ENCODE results near the gene MAGIX. TPM values are rescaled to one million over a fixed set of nuclear protein-coding genes. Genes with fewer than 3 reads are reported as not detected.
"Not testable (repeated sequence)": the region's sequence is repeated elsewhere in the genome, so short reads cannot be mapped to it uniquely, and the experiment has no call there.

The MAGIX gene
- total and polyA plus RNA-seq, 9 donors: 1.6 to 2.6 (median 1.7) TPM

DNA sequence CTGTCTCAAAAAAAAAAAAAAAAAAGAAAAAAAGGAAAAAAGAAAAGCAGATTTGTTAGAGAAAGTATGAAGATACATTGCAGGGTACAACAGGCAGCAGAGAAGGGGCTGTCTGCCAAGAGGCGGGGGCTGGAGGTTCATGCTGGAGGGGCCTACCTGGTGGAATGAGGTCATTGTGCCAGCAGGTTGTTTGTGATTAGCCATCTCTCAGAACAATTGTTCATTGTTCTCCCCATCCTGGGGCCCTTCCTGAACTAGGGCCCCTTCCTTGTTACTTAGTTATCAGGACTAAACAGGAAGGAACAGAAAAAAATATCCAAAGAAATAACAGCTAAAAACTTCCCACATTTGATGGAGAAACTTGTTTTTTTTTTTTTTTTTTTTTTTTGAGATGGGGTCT, 25.1 kb upstream of the MAGIX start:
- Histone ChIP-seq H3K4me1 (ENCODE audit: control insufficient read depth, insufficient read depth, low read length) (no peaks in the 10 kb centered on the region), H3K27me3 (ENCODE audit: control insufficient read depth, insufficient read depth, low read length) (no peaks in the 10 kb centered on the region), H3K27ac (ENCODE audit: low read length) (no peak overlapping the region), H3K9me3 (replicated peaks; ENCODE audit: control insufficient read depth, low read depth, low read length) (peaks cover 24% of the 10 kb centered on the region), H3K4me3 (ENCODE audit: low read length) (no peak overlapping the region), H3K36me3 (ENCODE audit: control insufficient read depth, insufficient read depth, low read length) (no peaks in the 10 kb centered on the region)
- DNase-seq: no peak
- WGBS (ENCODE audit: insufficient coverage): 80% methylated on average over 1 of the region's 1 CpG

DNA sequence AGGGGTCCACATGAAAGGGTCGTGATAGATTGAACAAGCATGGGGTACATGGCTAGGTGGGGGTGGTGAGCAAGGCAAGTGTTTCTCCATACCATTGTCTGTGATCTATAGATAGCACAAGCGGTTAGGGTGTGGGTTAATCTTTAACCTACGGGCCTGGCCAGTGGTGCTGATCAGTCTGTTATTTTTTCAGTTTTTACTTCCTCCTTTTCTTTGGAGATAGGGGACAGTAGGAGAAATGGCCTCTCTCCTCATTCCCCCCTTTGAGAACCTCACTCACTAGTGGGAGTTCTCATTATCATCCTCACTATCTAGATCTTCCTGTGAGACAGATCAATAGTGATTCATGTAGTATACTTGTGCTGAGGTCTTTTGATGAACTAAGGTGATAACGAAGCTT, 22.8 kb upstream of the MAGIX start:
- DNase-seq: no peak
- WGBS (ENCODE audit: insufficient coverage): 70% methylated on average over 1 of the region's 4 CpGs

DNA sequence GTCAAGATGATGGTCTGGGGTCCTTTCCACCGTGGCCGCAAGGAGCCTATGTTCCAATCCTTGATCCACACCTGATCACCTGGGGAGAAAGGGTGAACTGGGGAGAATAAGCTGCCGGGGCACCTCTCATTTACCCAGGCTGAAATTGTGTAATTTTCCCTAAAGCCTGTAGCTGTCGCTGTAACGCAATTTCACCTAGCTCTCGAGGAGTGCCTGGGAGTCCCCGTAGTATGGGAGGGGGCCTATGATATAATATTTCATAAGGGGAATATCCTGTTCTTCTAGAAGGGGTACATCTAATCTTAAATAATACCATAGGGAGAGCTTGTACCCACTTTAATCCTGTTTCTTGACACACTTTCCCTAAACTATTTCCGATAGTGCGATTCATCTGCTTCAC, 20.3 kb upstream of the MAGIX start:
- not testable (repeated sequence) for H3K27me3 ChIP-seq (ENCODE audit: control insufficient read depth, insufficient read depth, low read length); H3K36me3 ChIP-seq (ENCODE audit: control insufficient read depth, insufficient read depth, low read length); H3K27ac ChIP-seq (ENCODE audit: low read length); H3K4me3 ChIP-seq (ENCODE audit: low read length); H3K4me1 ChIP-seq (ENCODE audit: control insufficient read depth, insufficient read depth, low read length); DNase-seq
- no CpG with 5 or more reads among the region's 9 CpGs for WGBS (ENCODE audit: insufficient coverage)
- peaks cover 24% of the 10 kb centered on the region for H3K9me3 ChIP-seq (replicated peaks; ENCODE audit: control insufficient read depth, low read depth, low read length)

More for the DNA sequence above, 22.8 kb upstream of the MAGIX start:
- Histone ChIP-seq H3K4me1 (ENCODE audit: control insufficient read depth, insufficient read depth, low read length) (no peaks in the 10 kb centered on the region), H3K36me3 (ENCODE audit: control insufficient read depth, insufficient read depth, low read length) (no peaks in the 10 kb centered on the region), H3K27ac (ENCODE audit: low read length) (no peak overlapping the region), H3K4me3 (ENCODE audit: low read length) (no peak overlapping the region), H3K27me3 (ENCODE audit: control insufficient read depth, insufficient read depth, low read length) (no peaks in the 10 kb centered on the region), H3K9me3 (replicated peaks; ENCODE audit: control insufficient read depth, low read depth, low read length) (peaks cover 24% of the 10 kb centered on the region)

DNA sequence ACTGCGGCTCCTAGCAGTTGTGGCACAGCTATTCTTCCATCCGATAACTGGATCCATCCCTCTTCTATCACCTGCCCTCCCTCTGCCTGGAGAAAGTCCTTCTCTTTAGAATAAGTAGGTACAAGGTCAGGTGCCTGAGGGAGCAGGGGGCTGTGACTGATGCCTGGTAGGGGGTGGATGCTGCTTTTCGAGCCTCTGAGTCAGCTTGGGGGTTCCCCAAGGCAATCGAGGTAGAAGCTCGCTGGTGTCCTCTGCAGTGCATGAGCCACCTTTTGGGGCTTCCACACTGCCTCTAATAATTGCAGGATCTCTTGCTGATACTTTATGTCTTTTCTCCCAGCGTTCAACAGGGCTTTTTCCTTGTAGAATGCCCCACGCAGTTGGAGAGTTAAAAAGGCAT, 19.4 kb upstream of the MAGIX start:
- WGBS (ENCODE audit: insufficient coverage): 80% methylated on average over 2 of the region's 7 CpGs
- not testable (repeated sequence) for DNase-seq; H3K36me3 ChIP-seq (ENCODE audit: control insufficient read depth, insufficient read depth, low read length); H3K4me3 ChIP-seq (ENCODE audit: low read length); H3K27me3 ChIP-seq (ENCODE audit: control insufficient read depth, insufficient read depth, low read length); H3K4me1 ChIP-seq (ENCODE audit: control insufficient read depth, insufficient read depth, low read length); H3K27ac ChIP-seq (ENCODE audit: low read length)
- H3K9me3 ChIP-seq (replicated peaks; ENCODE audit: control insufficient read depth, low read depth, low read length): peaks cover 24% of the 10 kb centered on the region

DNA sequence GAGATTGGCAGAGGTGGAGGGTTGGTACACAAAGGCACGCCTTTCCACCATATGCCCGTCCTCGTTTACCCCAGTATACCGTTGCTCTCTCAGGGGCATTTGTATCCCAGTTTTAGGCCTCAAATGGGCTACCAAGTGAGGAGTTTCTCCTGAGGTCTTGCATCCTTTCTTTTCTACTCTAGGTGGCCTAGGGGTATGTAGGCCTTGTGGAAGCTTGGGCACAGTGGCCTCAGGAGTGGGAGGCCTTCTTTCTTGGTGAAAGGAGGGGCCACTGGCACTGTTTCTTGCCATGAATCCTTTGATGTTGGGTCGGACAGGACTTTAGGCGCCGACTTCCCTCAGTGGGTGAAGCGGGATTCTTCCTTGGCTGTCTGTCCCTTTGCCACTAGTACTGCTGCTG, 15.3 kb upstream of the MAGIX start:
- Histone ChIP-seq H3K27me3 (ENCODE audit: control insufficient read depth, insufficient read depth, low read length) (no peaks in the 10 kb centered on the region), H3K4me3 (ENCODE audit: low read length) (no peak overlapping the region), H3K9me3 (replicated peaks; ENCODE audit: control insufficient read depth, low read depth, low read length) (no peaks in the 10 kb centered on the region), H3K4me1 (ENCODE audit: control insufficient read depth, insufficient read depth, low read length) (no peaks in the 10 kb centered on the region), H3K27ac (ENCODE audit: low read length) (no peak overlapping the region), H3K36me3 (ENCODE audit: control insufficient read depth, insufficient read depth, low read length) (no peaks in the 10 kb centered on the region)
- WGBS (ENCODE audit: insufficient coverage): 73% methylated on average over 3 of the region's 8 CpGs
- DNase-seq: no peak

DNA sequence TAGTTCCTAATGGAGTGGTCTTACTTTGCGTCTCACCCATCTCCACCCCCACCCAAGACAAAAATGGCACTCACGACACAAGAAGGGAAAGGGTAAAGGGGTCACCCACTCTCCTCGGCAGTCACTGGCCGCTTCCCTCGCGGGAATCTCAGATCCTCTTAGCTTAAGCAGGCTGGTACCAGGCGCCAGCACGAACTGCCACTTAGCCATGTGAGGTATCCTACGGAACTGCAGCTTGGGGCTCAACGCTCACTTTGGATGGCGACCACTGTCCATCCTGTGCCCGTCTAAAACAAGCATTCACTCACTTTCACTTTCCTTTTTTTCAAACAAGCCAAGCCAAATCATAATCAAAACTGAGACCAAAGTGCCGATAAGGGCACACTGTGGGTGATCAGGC, 14.6 kb upstream of the MAGIX start:
- DNase-seq: no peak
- Histone ChIP-seq H3K4me1 (ENCODE audit: control insufficient read depth, insufficient read depth, low read length) (no peaks in the 10 kb centered on the region), H3K27me3 (ENCODE audit: control insufficient read depth, insufficient read depth, low read length) (no peaks in the 10 kb centered on the region), H3K27ac (ENCODE audit: low read length) (no peak overlapping the region), H3K4me3 (ENCODE audit: low read length) (no peak overlapping the region), H3K9me3 (replicated peaks; ENCODE audit: control insufficient read depth, low read depth, low read length) (no peaks in the 10 kb centered on the region), H3K36me3 (ENCODE audit: control insufficient read depth, insufficient read depth, low read length) (no peaks in the 10 kb centered on the region)
- 83% methylated on average over 11 of the region's 13 CpGs for WGBS (ENCODE audit: insufficient coverage)

DNA sequence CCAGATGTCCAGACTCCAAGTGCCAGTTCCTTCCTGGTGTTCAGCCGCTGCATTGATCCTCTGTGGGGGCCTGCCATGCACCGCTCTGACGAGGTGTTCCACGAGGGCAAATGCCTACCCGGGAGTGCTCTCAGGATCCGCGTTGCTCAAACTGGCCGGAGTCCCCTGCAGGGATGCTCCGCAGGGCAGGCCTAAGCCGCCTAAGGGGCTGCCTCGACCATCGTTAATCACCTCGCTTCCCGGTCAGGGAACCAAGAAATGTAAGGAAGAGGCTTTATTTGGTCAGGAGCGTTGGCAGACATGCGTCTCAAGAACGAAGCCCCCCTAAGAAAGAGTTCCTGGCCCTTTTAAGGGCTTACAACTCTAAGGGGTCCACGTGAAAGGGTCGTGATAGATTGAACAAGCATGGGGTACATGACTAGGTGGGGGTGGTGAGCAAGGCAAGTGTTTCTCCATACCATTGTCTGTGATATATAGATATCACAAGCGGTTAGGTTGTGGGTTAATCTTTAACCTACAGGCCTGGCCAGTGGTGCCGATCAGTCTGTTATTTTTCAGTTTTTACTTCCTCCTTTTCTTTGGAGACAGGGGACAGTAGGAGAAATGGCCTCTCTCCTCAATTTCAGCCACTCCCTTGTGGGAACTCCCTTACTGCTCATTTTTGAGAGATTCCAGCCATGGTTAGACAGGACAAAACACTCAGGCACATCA, 14.0 kb upstream of the MAGIX start:
- H3K27me3 ChIP-seq (ENCODE audit: control insufficient read depth, insufficient read depth, low read length); H3K36me3 ChIP-seq (ENCODE audit: control insufficient read depth, insufficient read depth, low read length); H3K4me3 ChIP-seq (ENCODE audit: low read length); H3K4me1 ChIP-seq (ENCODE audit: control insufficient read depth, insufficient read depth, low read length); H3K27ac ChIP-seq (ENCODE audit: low read length); H3K9me3 ChIP-seq (replicated peaks; ENCODE audit: control insufficient read depth, low read depth, low read length); DNase-seq: not testable (repeated sequence)
- 78% methylated on average over 14 of the region's 21 CpGs for WGBS (ENCODE audit: insufficient coverage)

DNA sequence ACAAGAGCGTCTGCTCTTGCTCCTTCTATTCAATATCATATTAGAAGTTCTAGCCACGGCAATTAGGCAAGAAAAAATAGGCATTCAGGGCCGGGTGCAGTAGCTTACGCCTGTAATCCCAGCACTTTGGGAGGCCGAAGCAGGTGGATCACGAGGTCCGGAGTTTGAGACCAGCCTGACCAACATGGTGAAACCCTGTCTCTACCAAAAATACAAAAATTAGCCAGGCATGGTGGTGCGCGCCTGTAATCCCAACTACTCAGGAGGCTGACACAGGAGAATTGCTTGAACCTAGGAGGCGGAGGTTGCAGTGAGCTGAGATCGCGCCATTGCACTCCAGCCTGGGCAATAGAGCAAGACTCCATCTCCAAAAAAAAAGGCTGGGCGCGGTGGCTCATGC, 13.3 kb upstream of the MAGIX start:
- H3K9me3 ChIP-seq (replicated peaks; ENCODE audit: control insufficient read depth, low read depth, low read length): not testable (repeated sequence)

DNA sequence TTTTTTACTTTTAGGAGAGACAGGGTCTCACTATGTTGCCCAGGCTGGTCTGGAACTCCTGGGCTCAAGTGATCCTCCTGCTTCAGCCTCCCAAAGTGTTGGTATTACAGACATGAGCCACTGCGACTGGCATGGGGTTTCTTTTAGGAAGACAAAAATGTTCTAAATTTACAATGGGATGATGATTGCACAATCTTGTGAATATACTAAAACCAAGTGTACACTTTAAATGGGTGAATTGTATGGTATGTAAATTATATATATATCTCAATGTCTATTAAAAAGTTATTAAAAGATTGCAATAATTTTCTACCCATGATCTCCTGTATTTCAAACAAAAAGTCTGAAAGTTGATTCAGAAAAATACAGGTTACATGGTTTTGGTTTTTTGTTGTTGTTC, 9.1 kb upstream of the MAGIX start:
- WGBS (ENCODE audit: insufficient coverage): no CpG with 5 or more reads among the region's 1 CpG
- Histone ChIP-seq H3K9me3 (replicated peaks; ENCODE audit: control insufficient read depth, low read depth, low read length) (no peaks in the 10 kb centered on the region), H3K36me3 (ENCODE audit: control insufficient read depth, insufficient read depth, low read length) (no peaks in the 10 kb centered on the region), H3K27ac (ENCODE audit: low read length) (no peak overlapping the region), H3K4me3 (ENCODE audit: low read length) (no peak overlapping the region), H3K4me1 (ENCODE audit: control insufficient read depth, insufficient read depth, low read length) (peaks cover 7% of the 10 kb centered on the region), H3K27me3 (ENCODE audit: control insufficient read depth, insufficient read depth, low read length) (no peaks in the 10 kb centered on the region)
- no peak for DNase-seq

More for the DNA sequence above, 13.3 kb upstream of the MAGIX start:
- 90% methylated on average over 8 of the region's 14 CpGs for WGBS (ENCODE audit: insufficient coverage)
- H3K36me3 ChIP-seq (ENCODE audit: control insufficient read depth, insufficient read depth, low read length); DNase-seq; H3K4me3 ChIP-seq (ENCODE audit: low read length); H3K27me3 ChIP-seq (ENCODE audit: control insufficient read depth, insufficient read depth, low read length); H3K4me1 ChIP-seq (ENCODE audit: control insufficient read depth, insufficient read depth, low read length); H3K27ac ChIP-seq (ENCODE audit: low read length): not testable (repeated sequence)

DNA sequence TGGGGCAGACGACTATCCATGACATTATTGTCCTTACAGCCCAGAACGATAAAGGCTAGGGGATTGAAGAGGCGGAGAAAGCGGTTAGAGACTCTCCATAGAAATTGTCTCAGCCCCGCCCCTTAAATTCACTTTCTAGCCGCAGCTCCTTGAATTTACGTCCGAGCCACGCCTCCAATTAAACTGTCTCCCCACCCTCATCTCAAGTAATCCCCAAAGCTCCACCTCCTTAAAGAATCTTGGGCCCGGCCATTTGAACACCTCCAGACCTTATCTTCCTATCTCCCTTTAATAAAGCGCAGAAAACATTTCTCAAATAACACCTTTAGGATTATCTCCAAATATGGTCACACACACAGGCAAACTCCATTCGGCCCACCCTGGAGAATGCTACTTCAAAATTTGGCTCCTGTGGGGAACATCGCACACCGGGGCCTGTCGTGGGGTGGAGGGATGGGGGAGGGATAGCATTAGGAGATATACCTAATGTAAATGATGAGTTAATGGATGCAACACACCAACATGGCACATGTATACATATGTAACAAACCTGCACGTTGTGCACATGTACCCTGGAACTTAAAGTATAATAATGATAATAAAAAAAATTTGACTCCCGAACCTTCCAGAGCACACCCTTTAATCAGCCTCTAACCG, 7.2 kb upstream of the MAGIX start:
- no peaks in the 10 kb centered on the region for H3K27me3 ChIP-seq (ENCODE audit: control insufficient read depth, insufficient read depth, low read length)
- no peaks in the 10 kb centered on the region for H3K36me3 ChIP-seq (ENCODE audit: control insufficient read depth, insufficient read depth, low read length)
- 36% methylated on average over 8 of the region's 18 CpGs for WGBS (ENCODE audit: insufficient coverage)
- H3K4me3 ChIP-seq (ENCODE audit: low read length): peak overlapping the region; percentile 54
- DNase-seq: peak; percentile 76
- no peaks in the 10 kb centered on the region for H3K9me3 ChIP-seq (replicated peaks; ENCODE audit: control insufficient read depth, low read depth, low read length)
- H3K4me1 ChIP-seq (ENCODE audit: control insufficient read depth, insufficient read depth, low read length): peaks cover 7% of the 10 kb centered on the region
- peak overlapping the region; percentile 99 for H3K27ac ChIP-seq (ENCODE audit: low read length)
